GM23338 (cell line): ENCODE data around the gene TBC1D17. TPM values are rescaled to one million over a fixed set of nuclear protein-coding genes. Genes with fewer than 3 reads are reported as not detected.

Source experiments
- ZNF462 ChIP-seq: fragments of 250-450 bp; sonication (Bioruptor Pico); IDR thresholded peaks from 2 replicates; pipeline ENCODE4 v1.5.0; 2020; ENCODE audit warnings: mild to moderate bottlenecking, moderate library complexity
- microRNA-seq: library from miRNA; unstranded; fragments of <30 nt; microRNA quantifications from one replicate; pipeline ENCODE4, GENCODE V29; 2017
- polyA plus RNA-seq: library from polyadenylated mRNA; unstranded; fragments of >200 nt; fragmentation: Nextera tagmentation; extraction: Ambion mirVana; gene quantifications from 2 replicates; pipeline ENCODE4 v1.2.1, GENCODE V29; 2016
- small RNA-seq: library from RNA; depleted of rRNA; stranded (forward); fragments of <200 nt; gene quantifications from one replicate; pipeline ENCODE3, GENCODE V24; 2014; ENCODE audit warnings: low replicate concordance
- total RNA-seq: library from RNA; depleted of rRNA; stranded (reverse); fragments of >200 nt; shearing (Covaris generic); gene quantifications from 2 replicates; pipeline ENCODE4 v1.2.3, GENCODE V29; 2014; rRNA removed

TBC1D17 gene
- total and polyA plus RNA-seq, 2 experiments from 2014 or later: 19.3 to 43.1 TPM

GRCh38 chr19:49937750-49938381 is 60.4 kb downstream of the TBC1D17 start (continued):
- TF ChIP-seq ZNF462 (CRISPR knock-in tag): no peak

Small RNA genes lying within 50 kb of the gene (microRNA-seq; reads per million reads assigned to microRNA genes)
- gene MIR4749 (1.8 reads per million), gene MIR4750 (1.8 reads per million), gene MIR6800 (not detected)

Small RNA genes lying within 50 kb of the gene (small RNA-seq; reads per million reads assigned to genes)
- not detected for gene MIR4749

Other genes with a start within 250 kb of the TBC1D17 start
- 6.1 and 9.3 TPM in 2 replicates for gene RRAS, start 237.6 kb upstream of the TBC1D17 start, total RNA-seq
- gene RRAS, start 237.6 kb upstream of the TBC1D17 start, polyA plus RNA-seq: 30.0 and 31.0 TPM in 2 replicates
- 47.0 and 53.7 TPM in 2 replicates for gene SCAF1, start 235.5 kb upstream of the TBC1D17 start, total RNA-seq
- gene SCAF1, start 235.5 kb upstream of the TBC1D17 start, polyA plus RNA-seq: 19.7 and 20.2 TPM in 2 replicates
- 89.3 and 164 TPM in 2 replicates for gene IRF3, start 211.8 kb upstream of the TBC1D17 start, total RNA-seq
- gene IRF3, start 211.8 kb upstream of the TBC1D17 start, polyA plus RNA-seq: 57.4 and 72.4 TPM in 2 replicates
- 30.6 and 61.3 TPM in 2 replicates for gene BCL2L12, start 211.8 kb upstream of the TBC1D17 start, total RNA-seq
- gene BCL2L12, start 211.8 kb upstream of the TBC1D17 start, polyA plus RNA-seq: 102 and 114 TPM in 2 replicates
- 700 and 762 TPM in 2 replicates for gene PRMT1, start 200.4 kb upstream of the TBC1D17 start, total RNA-seq
- 587 and 590 TPM in 2 replicates for gene PRMT1, start 200.4 kb upstream of the TBC1D17 start, polyA plus RNA-seq
- gene ADM5, start 188.1 kb upstream of the TBC1D17 start, total RNA-seq: 3.1 and 5.7 TPM in 2 replicates
- 2.6 and 2.8 TPM in 2 replicates for gene ADM5, start 188.1 kb upstream of the TBC1D17 start, polyA plus RNA-seq
- 46.8 and 63.4 TPM in 2 replicates for gene CPT1C, start 186.6 kb upstream of the TBC1D17 start, total RNA-seq
- gene CPT1C, start 186.6 kb upstream of the TBC1D17 start, polyA plus RNA-seq: 77.3 and 79.3 TPM in 2 replicates
- not detected in 2 replicates for gene TSKS, start 114.4 kb upstream of the TBC1D17 start, total RNA-seq
- gene TSKS, start 114.4 kb upstream of the TBC1D17 start, polyA plus RNA-seq: 0.82 and 0.99 TPM in 2 replicates
- gene AP2A1, start 110.7 kb upstream of the TBC1D17 start, total RNA-seq: 110 and 129 TPM in 2 replicates
- gene AP2A1, start 110.7 kb upstream of the TBC1D17 start, polyA plus RNA-seq: 34.1 and 37.2 TPM in 2 replicates
- gene FUZ, start 64.4 kb upstream of the TBC1D17 start, total RNA-seq: 25.7 and 34.8 TPM in 2 replicates
- 24.3 TPM in 2 replicates for gene FUZ, start 64.4 kb upstream of the TBC1D17 start, polyA plus RNA-seq
- 47.1 and 58.6 TPM in 2 replicates for gene MED25, start 59.4 kb upstream of the TBC1D17 start, total RNA-seq
- gene MED25, start 59.4 kb upstream of the TBC1D17 start, polyA plus RNA-seq: 45.6 and 46.4 TPM in 2 replicates
- gene PTOV1, start 26.5 kb upstream of the TBC1D17 start, total RNA-seq: 194 and 209 TPM in 2 replicates
- 188 and 225 TPM in 2 replicates for gene PTOV1, start 26.5 kb upstream of the TBC1D17 start, polyA plus RNA-seq
- 81.4 and 99.6 TPM in 2 replicates for gene PNKP, start 10.1 kb upstream of the TBC1D17 start, total RNA-seq
- 109 and 112 TPM in 2 replicates for gene PNKP, start 10.1 kb upstream of the TBC1D17 start, polyA plus RNA-seq
- 15.7 and 21.5 TPM in 2 replicates for gene AKT1S1, start 347 bp upstream of the TBC1D17 start, total RNA-seq
- gene AKT1S1, start 347 bp upstream of the TBC1D17 start, polyA plus RNA-seq: 28.0 and 28.6 TPM in 2 replicates
- gene IL4I1, start 19.2 kb downstream of the TBC1D17 start, total RNA-seq: 0.50 and 0.69 TPM in 2 replicates
- 0.57 and 0.60 TPM in 2 replicates for gene IL4I1, start 19.2 kb downstream of the TBC1D17 start, polyA plus RNA-seq
- gene ATF5, start 51.5 kb downstream of the TBC1D17 start, total RNA-seq: 7.4 and 8.2 TPM in 2 replicates
- 9.6 and 10.3 TPM in 2 replicates for gene ATF5, start 51.5 kb downstream of the TBC1D17 start, polyA plus RNA-seq
- 87.7 and 99.4 TPM in 2 replicates for gene NUP62, start 51.8 kb downstream of the TBC1D17 start, total RNA-seq
- 54.0 and 55.5 TPM in 2 replicates for gene NUP62, start 51.8 kb downstream of the TBC1D17 start, polyA plus RNA-seq
- not detected in 2 replicates for gene SIGLEC11, start 83.5 kb downstream of the TBC1D17 start, total RNA-seq
- not detected in 2 replicates for gene SIGLEC11, start 83.5 kb downstream of the TBC1D17 start, polyA plus RNA-seq
- 20.4 and 29.1 TPM in 2 replicates for gene VRK3, start 147.7 kb downstream of the TBC1D17 start, total RNA-seq
- 17.4 and 19.2 TPM in 2 replicates for gene VRK3, start 147.7 kb downstream of the TBC1D17 start, polyA plus RNA-seq
- 17.4 and 18.9 TPM in 2 replicates for gene ZNF473, start 148.3 kb downstream of the TBC1D17 start, total RNA-seq
- 1.5 and 3.3 TPM in 2 replicates for gene ZNF473, start 148.3 kb downstream of the TBC1D17 start, polyA plus RNA-seq